Endothelial cell of umbilical vein (primary cell): ENCODE data around the gene MOGAT1. TPM values are rescaled to one million over a fixed set of nuclear protein-coding genes. Genes with fewer than 3 reads are reported as not detected.

Source experiments
- BruUV-seq: library from RNA; stranded (reverse); fragments of 400-500 nt; replicated peaks from 2 replicates; lab custom pipeline; 2021; lab: Mats Ljungman, UMichigan
- CTCF ChIA-PET: fragments of 300-600, 350-600 bp; sonication (Branson Sonifier 250); formaldehyde crosslinking; loops from one replicate; lab custom pipeline; 2021; ENCODE audit warnings: antibody characterized with exemption, inconsistent platforms; lab: Charles Lee
- POLR2A ChIA-PET: fragments of 300-600, 350-600 bp; sonication (Branson Sonifier 250); formaldehyde crosslinking; loops from one replicate; lab custom pipeline; 2021; ENCODE audit warnings: antibody characterized with exemption, inconsistent platforms; lab: Charles Lee
- DNase-seq: peaks from one replicate; pipeline ENCODE4 v3.0.0-alpha.2; 2011; ENCODE audit warnings: low read depth, low spot score
- FAIRE-seq: peaks from 2 replicates; lab custom pipeline; 2011; peaks lifted over from hg19 to GRCh38; lab: Jason Lieb, UNC
- H2AFZ ChIP-seq: 2 replicates; pipeline ENCODE4 v1.6.0; 2012; ENCODE audit warnings: low read depth, low read length, control low read depth, inconsistent platforms
- H3K27ac ChIP-seq: 2 replicates; pipeline ENCODE4 v1.5.1; 2011; ENCODE audit warnings: low read depth, mild to moderate bottlenecking, control low read depth, low read length, moderate library complexity; ENCODE audit not compliant: insufficient read depth
- H3K27me3 ChIP-seq, 2 experiments: 2 replicates each; pipeline versions ENCODE4 v1.6.0 to v1.6.1; 2011; ENCODE audit warnings: low read length in 2 of 2, mixed read lengths in 1 of 2; ENCODE audit not compliant: control insufficient read depth in 2 of 2, insufficient read depth in 2 of 2
- H3K36me3 ChIP-seq, 2 experiments: 2 replicates in 1 of 2; 3 replicates in 1 of 2; pipeline ENCODE4 v1.5.1; 2011; ENCODE audit warnings: low read length in 2 of 2, mild to moderate bottlenecking in 1 of 2, moderate library complexity in 1 of 2; ENCODE audit not compliant: control insufficient read depth in 2 of 2, insufficient read depth in 2 of 2; ENCODE audit errors: extremely low read depth in 1 of 2
- H3K4me1 ChIP-seq: 3 replicates; pipeline ENCODE4 v1.5.1; 2011; ENCODE audit warnings: mild to moderate bottlenecking, low read length; ENCODE audit not compliant: control insufficient read depth, insufficient read depth; ENCODE audit errors: extremely low read depth
- H3K4me2 ChIP-seq: 2 replicates; pipeline ENCODE4 v1.6.1; 2011; ENCODE audit warnings: low read length, control low read depth, mixed read lengths; ENCODE audit not compliant: insufficient read depth
- H3K4me3 ChIP-seq, 3 experiments: fragments of 200-600 bp in 1 of 3; sonication (generic), shearing (Covaris generic) in 1 of 3; replicated peaks in 1 of 3; 2 replicates each; pipeline ENCODE4 v1.5.1; 2011 to 2016; ENCODE audit warnings: control low read depth in 3 of 3, low read length in 3 of 3, mild to moderate bottlenecking in 2 of 3, inconsistent platforms in 1 of 3, low read depth in 1 of 3, moderate library complexity in 1 of 3; ENCODE audit not compliant: insufficient read depth in 1 of 3
- H3K79me2 ChIP-seq: 2 replicates; pipeline ENCODE4 v1.6.0; 2012; ENCODE audit warnings: low read length, inconsistent platforms; ENCODE audit not compliant: control insufficient read depth, insufficient read depth
- H3K9ac ChIP-seq: replicated peaks from 2 replicates; pipeline ENCODE3; 2011; ENCODE audit warnings: low read length, control low read depth; ENCODE audit not compliant: insufficient read depth; ENCODE audit errors: extremely low read depth
- H3K9me1 ChIP-seq: replicated peaks from 3 replicates; pipeline ENCODE4 v1.6.0; 2011; ENCODE audit warnings: mild to moderate bottlenecking, low read length; ENCODE audit not compliant: control insufficient read depth, insufficient read depth; ENCODE audit errors: extremely low read depth
- H3K9me3 ChIP-seq: replicated peaks from 2 replicates; pipeline ENCODE4 v1.5.1; 2012; ENCODE audit warnings: low read length, inconsistent platforms; ENCODE audit not compliant: control insufficient read depth, insufficient read depth
- H4K20me1 ChIP-seq: replicated peaks from 2 replicates; pipeline ENCODE3; 2011; ENCODE audit warnings: mild to moderate bottlenecking, low read length; ENCODE audit not compliant: control insufficient read depth, insufficient read depth; ENCODE audit errors: extremely low read depth
- CTCF ChIP-seq, 2 donors: IDR thresholded peaks; 1 replicate in 1 of 2; 2 replicates in 1 of 2; pipeline ENCODE4 v1.5.1; 2011; ENCODE audit warnings: low read length in 2 of 2, mild to moderate bottlenecking in 2 of 2, moderate library complexity in 2 of 2, control low read depth in 1 of 2, inconsistent platforms in 1 of 2, low read depth in 1 of 2; ENCODE audit not compliant: insufficient read depth in 1 of 2; ENCODE audit errors: extremely low read depth in 1 of 2
- FOS ChIP-seq: IDR thresholded peaks from 2 replicates; pipeline ENCODE4 v1.6.1; 2011; ENCODE audit warnings: mild to moderate bottlenecking, low read length, moderate library complexity, borderline replicate concordance; ENCODE audit not compliant: insufficient read depth
- GATA2 ChIP-seq: IDR thresholded peaks from 2 replicates; pipeline ENCODE4 v1.7.0; 2011; ENCODE audit warnings: low read depth, mild to moderate bottlenecking, moderate library complexity, mixed read lengths, low read length; ENCODE audit not compliant: insufficient read length, insufficient read depth
- JUN ChIP-seq: IDR thresholded peaks from 2 replicates; pipeline ENCODE4 v1.6.1; 2011; ENCODE audit warnings: borderline replicate concordance, low read depth; ENCODE audit not compliant: insufficient read length, insufficient read depth
- dilution Hi-C: fragments of 300-500 bp; cut with MboI; formaldehyde crosslinking; loops from one replicate; pipeline ENCODE4 v1.15.0; 2019; ENCODE audit warnings: low sequenced_read_pairs; ENCODE audit not compliant: extremely low pct_ligation_motif_present
- intact Hi-C: fragments of 100-400 bp; cut with micrococcal nuclease; formaldehyde crosslinking; loops from one replicate; pipeline ENCODE4 v1.10.0; 2022
- polyA plus RNA-seq, 4 experiments: library from polyadenylated mRNA; depleted of rRNA in 3 of 4; stranded (reverse) in 3 of 4; unstranded in 1 of 4; fragments of >200 nt; gene quantifications; 2 replicates each; pipeline versions ENCODE4 v1.2.1 to v1.2.3, GENCODE V29; 2011 to 2012; ENCODE audit warnings: missing spikeins in 1 of 4
- total RNA-seq: library from RNA; stranded (reverse); gene quantifications from 2 replicates; pipeline ENCODE4 v1.2.3, GENCODE V29; 2021

Gene MOGAT1
- total and polyA plus RNA-seq, 2 donors (not counting 3 experiments of a cell fraction or from before 2014, with no cell fraction given), result not detected

GRCh38 chr2:222707689-222708273, 36.3 kb downstream of the MOGAT1 start:
- Histone ChIP-seq H3K9ac (no peak overlapping the region), H3K79me2 (no peaks in the 10 kb centered on the region), H3K4me2 (peak overlapping the region; percentile 6), H4K20me1 (no peaks in the 10 kb centered on the region), H3K9me1 (no peaks in the 10 kb centered on the region), H3K4me3 (no peak overlapping the region), H3K4me1 (peaks cover 32% of the 10 kb centered on the region), H3K27ac (peak overlapping the region; percentile 91), H3K9me3 (no peaks in the 10 kb centered on the region), H3K27me3 (no peaks in the 10 kb centered on the region), H3K36me3 (no peaks in the 10 kb centered on the region), H2AFZ (peak overlapping the region; percentile 33)
- DNase-seq, result peak; percentile 32
- intact Hi-C loops (loop anchor here (1.0 to 10.0 kb wide), 6 partner anchors 13 to 987 kb away; no protein-coding TSS in a partner anchor), dilution Hi-C loops (no loop called here)
- POLR2A ChIA-PET, result no interaction called here
- FAIRE-seq, result peak; percentile 48
- no TSS peak for BruUV-seq
- CTCF ChIA-PET, result interaction anchor here (0.7 to 8.9 kb wide), 31 partner anchors 9 to 390 kb away, joined by 3 to 195 read pairs (median 4); partner anchors contain the start of gene ACSL3
- no peak for TF ChIP-seq CTCF (IDR thresholded peaks at IDR 0.05; ENCODE audit: extremely low read depth in 1 of 2, insufficient read depth in 1 of 2, low read depth in 1 of 2, low read length in 2 of 2)
- TF ChIP-seq JUN, result peak; percentile 33
- TF ChIP-seq FOS, result peak; percentile 84

- Histone ChIP-seq H3K79me2 (no peaks in the 10 kb centered on the region), H3K27me3 (no peaks in the 10 kb centered on the region), H3K4me3 (no peak overlapping the region), H3K27ac (peak overlapping the region; percentile 91), H2AFZ (no peak overlapping the region), H4K20me1 (no peaks in the 10 kb centered on the region), H3K36me3 (no peaks in the 10 kb centered on the region), H3K9me3 (no peaks in the 10 kb centered on the region), H3K4me2 (no peak overlapping the region), H3K9ac (peak overlapping the region; percentile 74), H3K9me1 (no peaks in the 10 kb centered on the region), H3K4me1 (peaks cover 27% of the 10 kb centered on the region)
- DNase-seq, result peak; percentile 75
- ChIA-PET CTCF (interaction anchor here (0.7 to 8.9 kb wide), 32 partner anchors 9 to 390 kb away, joined by 3 to 195 read pairs (median 5); partner anchors contain the start of gene ACSL3), POLR2A (no interaction called here)
- dilution Hi-C loops (no loop called here), intact Hi-C loops (loop anchor here (1.0 to 10.0 kb wide), 6 partner anchors 14 to 987 kb away; no protein-coding TSS in a partner anchor)
- TF ChIP-seq GATA2 (no peak), CTCF (IDR thresholded peaks at IDR 0.05; ENCODE audit: extremely low read depth in 1 of 2, insufficient read depth in 1 of 2, low read depth in 1 of 2, low read length in 2 of 2) (peak; percentile 79 to 83)
- BruUV-seq, result no TSS peak
- peak; percentile 78 for FAIRE-seq
Measured at GRCh38 chr2:222708274-222708710, 36.8 kb downstream of the MOGAT1 start.
